Sigmoid colon (tissue), 7 donors: ENCODE measurements around the gene PIP5KL1. TPM values are rescaled to one million over a fixed set of nuclear protein-coding genes. Genes with fewer than 3 reads are reported as not detected.

ENCODE experiments used
- DNase-seq: peaks from one replicate; pipeline ENCODE4 v3.0.0-alpha.2; 2019
- H3K27ac ChIP-seq, 4 donors: fragments of 200-600 bp; sonication (generic); one replicate each; pipeline ENCODE4 v1.5.1; 2016 to 2019; ENCODE audit warnings: mild to moderate bottlenecking in 1 of 4
- H3K27me3 ChIP-seq, 3 donors: fragments of 200-600 bp; sonication (generic); one replicate each; pipeline ENCODE4 v1.5.1; 2019; ENCODE audit warnings: mild to moderate bottlenecking in 1 of 3
- H3K36me3 ChIP-seq, 4 donors: fragments of 200-600 bp; sonication (generic); one replicate each; pipeline ENCODE4 v1.5.1; 2016 to 2019
- H3K4me1 ChIP-seq, 4 donors: fragments of 200-600 bp; sonication (generic); one replicate each; pipeline ENCODE4 v1.5.1; 2017 to 2019
- H3K4me3 ChIP-seq, 4 donors: fragments of 200-600 bp; sonication (generic); one replicate each; pipeline ENCODE4 v1.5.1; 2017 to 2019; ENCODE audit warnings: mild to moderate bottlenecking in 2 of 4, moderate library complexity in 1 of 4
- H3K9me3 ChIP-seq, 4 donors: fragments of 200-600 bp in 3 of 4; sonication (generic) in 3 of 4; one replicate each; pipeline versions ENCODE4 v1.5.1 to v1.6.1; 2013 to 2019
- EP300 ChIP-seq, 4 donors: sonication (generic); formaldehyde crosslinking; IDR thresholded peaks; one replicate each; pipeline ENCODE4 v1.6.1; 2017; ENCODE audit warnings: antibody characterized with exemption in 4 of 4
- POLR2A ChIP-seq, 2 donors: fragments of 450-650 bp; IDR thresholded peaks; one replicate each; pipeline ENCODE4 v1.6.1; 2016; ENCODE audit warnings: antibody characterized with exemption in 2 of 2, mild to moderate bottlenecking in 2 of 2, moderate library complexity in 2 of 2
- POLR2AphosphoS5 ChIP-seq, 4 donors: sonication (generic); formaldehyde crosslinking; IDR thresholded peaks; one replicate each; pipeline ENCODE4 v1.6.1; 2017; ENCODE audit warnings: antibody characterized with exemption in 4 of 4
- WGBS, 2 donors: extraction: QIAGEN DNeasy Blood & Tissue Kit; methylation state at CpG; one replicate each; pipeline ENCODE4 v1.1.7; 2013; 5-methylcytosine and 5-hydroxymethylcytosine counted together
- intact Hi-C: fragments of 100-400 bp; cut with DNase I; formaldehyde crosslinking; loops from one replicate; pipeline ENCODE4 v1.15.1; 2023
- polyA plus RNA-seq, 3 donors: library from polyadenylated mRNA; stranded (reverse); fragments of 200-250 nt; gene quantifications; one replicate each; pipeline ENCODE4 v1.2.3, GENCODE V29; 2013
- total RNA-seq, 4 donors: library from RNA; depleted of rRNA; stranded (reverse); fragments of >200 nt; gene quantifications; one replicate each; pipeline ENCODE4 v1.1.0, GENCODE V29; 2016
- TF ChIP-seq, protein P1 (sequence below), 4 experiments: fragments of 450-650 bp in 3 of 4; fragments of 200-600 bp in 1 of 4; IDR thresholded peaks; one replicate each; pipeline ENCODE4 v1.5.1; 2016 to 2019; ENCODE audit warnings: antibody characterized with exemption in 4 of 4, mild to moderate bottlenecking in 3 of 4, moderate library complexity in 2 of 4
- donor health status: healthy with polysubstance abuse.
- donor health status: Bipolar disorder and iron deficiency.
- donor health status: healthy.

The PIP5KL1 gene
- total and polyA plus RNA-seq, 7 donors = 0.16 to 4.2 (median 2.1) TPM; not detected in 1

DNA sequence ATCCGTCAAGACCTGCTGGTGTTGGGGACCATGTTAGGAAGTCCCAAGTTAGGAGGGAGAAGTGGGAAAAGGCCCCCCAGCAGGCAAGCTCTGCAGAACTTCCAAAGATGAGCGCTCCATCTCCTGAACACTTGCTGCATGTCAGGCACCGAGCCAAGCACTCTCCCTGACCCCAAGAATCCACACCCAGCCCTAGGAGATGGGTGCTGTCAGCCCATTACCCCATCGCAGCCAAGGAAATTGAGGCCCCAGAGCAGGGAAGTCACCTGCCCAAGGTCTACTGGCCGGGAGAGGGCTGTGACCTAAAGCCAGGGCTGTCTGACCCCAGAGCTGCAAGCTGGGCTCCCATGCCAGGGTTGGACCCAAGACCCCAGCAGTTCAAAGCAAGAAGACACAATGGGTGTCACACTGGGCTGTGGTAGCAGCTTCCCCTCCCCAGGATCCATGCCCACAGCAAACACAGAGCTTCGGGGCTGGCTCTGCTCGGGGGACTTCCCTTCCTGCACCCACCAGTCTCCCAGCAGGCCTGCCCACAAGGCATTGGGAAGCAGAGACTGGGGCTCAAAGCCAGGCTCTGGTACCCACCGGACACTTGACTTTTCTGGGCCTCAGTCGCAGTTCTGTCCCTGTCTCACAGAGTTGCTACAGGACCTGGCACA, 36.7 kb upstream of the PIP5KL1 start:
- no peaks in the 10 kb centered on the region for H3K36me3 ChIP-seq
- 59 to 61% methylated on average over 9 of the region's 9 CpGs for WGBS, 2 donors

GRCh38 chr9:127966416-127967150, 36.0 kb upstream of the PIP5KL1 start:
- intact Hi-C loops = no loop called here
- 27 to 40% methylated on average over 8 of the region's 8 CpGs for WGBS, 2 donors
- no peak for TF ChIP-seq POLR2A (IDR thresholded peaks at IDR 0.05)
- TF ChIP-seq, protein P1, sequence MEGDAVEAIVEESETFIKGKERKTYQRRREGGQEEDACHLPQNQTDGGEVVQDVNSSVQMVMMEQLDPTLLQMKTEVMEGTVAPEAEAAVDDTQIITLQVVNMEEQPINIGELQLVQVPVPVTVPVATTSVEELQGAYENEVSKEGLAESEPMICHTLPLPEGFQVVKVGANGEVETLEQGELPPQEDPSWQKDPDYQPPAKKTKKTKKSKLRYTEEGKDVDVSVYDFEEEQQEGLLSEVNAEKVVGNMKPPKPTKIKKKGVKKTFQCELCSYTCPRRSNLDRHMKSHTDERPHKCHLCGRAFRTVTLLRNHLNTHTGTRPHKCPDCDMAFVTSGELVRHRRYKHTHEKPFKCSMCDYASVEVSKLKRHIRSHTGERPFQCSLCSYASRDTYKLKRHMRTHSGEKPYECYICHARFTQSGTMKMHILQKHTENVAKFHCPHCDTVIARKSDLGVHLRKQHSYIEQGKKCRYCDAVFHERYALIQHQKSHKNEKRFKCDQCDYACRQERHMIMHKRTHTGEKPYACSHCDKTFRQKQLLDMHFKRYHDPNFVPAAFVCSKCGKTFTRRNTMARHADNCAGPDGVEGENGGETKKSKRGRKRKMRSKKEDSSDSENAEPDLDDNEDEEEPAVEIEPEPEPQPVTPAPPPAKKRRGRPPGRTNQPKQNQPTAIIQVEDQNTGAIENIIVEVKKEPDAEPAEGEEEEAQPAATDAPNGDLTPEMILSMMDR (IDR thresholded peaks at IDR 0.05) = no peak
- TF ChIP-seq EP300 (IDR thresholded peaks at IDR 0.05) = no peak
- TF ChIP-seq POLR2AphosphoS5 (IDR thresholded peaks at IDR 0.05) = no peak
- Histone ChIP-seq H3K36me3 (no peaks in the 10 kb centered on the region), H3K4me1 (peaks cover 0 to 100% (median 99%) of the 10 kb centered on the region in 4 donors), H3K27ac (peak overlapping the region; percentile 94 to 99 (median 96)), H3K4me3 (no peak overlapping the region), H3K27me3 (no peaks in the 10 kb centered on the region), H3K9me3 (no peaks in the 10 kb centered on the region)
- peak; percentile 74 for DNase-seq

More for the DNA sequence above, 36.7 kb upstream of the PIP5KL1 start:
- peak overlapping the region; percentile 94 to 99 (median 96) for H3K27ac ChIP-seq
- TF ChIP-seq POLR2A (IDR thresholded peaks at IDR 0.05) (no peak), EP300 (IDR thresholded peaks at IDR 0.05) (no peak), POLR2AphosphoS5 (IDR thresholded peaks at IDR 0.05) (no peak)
- TF ChIP-seq, protein P1 (IDR thresholded peaks at IDR 0.05) = no peak
- DNase-seq = peak; percentile 73
- no peaks in the 10 kb centered on the region for H3K27me3 ChIP-seq
- intact Hi-C loops = no loop called here
- peaks cover 0 to 100% (median 99%) of the 10 kb centered on the region in 4 donors for H3K4me1 ChIP-seq
- no peak overlapping the region for H3K4me3 ChIP-seq
- no peaks in the 10 kb centered on the region for H3K9me3 ChIP-seq

DNA sequence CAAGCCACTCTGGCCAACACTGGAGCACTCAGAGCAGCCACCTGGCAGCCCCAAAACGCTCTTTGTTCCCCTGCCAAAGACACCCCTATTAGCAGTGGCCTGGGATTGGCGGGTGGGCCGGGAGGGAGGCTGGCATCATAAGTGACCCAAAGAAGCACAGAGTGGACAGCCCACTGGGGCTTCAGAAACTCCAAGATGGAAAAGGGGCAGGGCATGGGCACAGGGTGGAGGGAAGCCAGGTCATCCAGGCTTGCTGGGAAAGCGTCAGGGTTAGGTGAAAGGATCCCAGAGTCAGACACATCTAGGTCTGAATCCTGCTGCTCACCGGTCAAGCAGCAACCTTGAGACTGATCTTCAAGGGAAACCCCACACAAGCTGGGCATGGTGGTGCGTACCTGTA, 35.4 kb upstream of the PIP5KL1 start:
- intact Hi-C loops = no loop called here
- 30 to 60% methylated on average over 6 of the region's 6 CpGs for whole genome bisulfite sequencing, 2 donors
- H3K27me3 ChIP-seq = no peaks in the 10 kb centered on the region
- no peaks in the 10 kb centered on the region for H3K36me3 ChIP-seq
- H3K4me1 ChIP-seq = peaks cover 0 to 100% (median 99%) of the 10 kb centered on the region in 4 donors
- H3K4me3 ChIP-seq = peak overlapping the region in 1 of 4 donors; percentile 26
- H3K27ac ChIP-seq = peak overlapping the region; percentile 94 to 99 (median 96)
- no peak for DNase-seq
- no peaks in the 10 kb centered on the region for H3K9me3 ChIP-seq
- no peak for TF ChIP-seq POLR2AphosphoS5 (IDR thresholded peaks at IDR 0.05)
- no peak for TF ChIP-seq EP300 (IDR thresholded peaks at IDR 0.05)
- no peak for TF ChIP-seq POLR2A (IDR thresholded peaks at IDR 0.05)
- TF ChIP-seq, protein P1 (IDR thresholded peaks at IDR 0.05) = no peak

GRCh38 chr9:127963359-127964064, 32.9 kb upstream of the PIP5KL1 start:
- 72 to 75% methylated on average over 19 of the region's 19 CpGs for WGBS, 2 donors

More at GRCh38 chr9:127963359-127964064, 32.9 kb upstream of the PIP5KL1 start:
- TF ChIP-seq, protein P1 (IDR thresholded peaks at IDR 0.05) = peak in 1 of 4 experiments; percentile 22
- TF ChIP-seq POLR2A (IDR thresholded peaks at IDR 0.05) (no peak), POLR2AphosphoS5 (IDR thresholded peaks at IDR 0.05) (peak; percentile 68 to 86 (median 70)), EP300 (IDR thresholded peaks at IDR 0.05) (peak; percentile 38 to 75 (median 46))
- Histone ChIP-seq H3K27ac (peak overlapping the region; percentile 94 to 99 (median 96)), H3K4me3 (peak overlapping the region; percentile 5 to 23 (median 7)), H3K36me3 (no peaks in the 10 kb centered on the region), H3K4me1 (peaks cover 0 to 94% (median 88%) of the 10 kb centered on the region in 4 donors), H3K27me3 (no peaks in the 10 kb centered on the region), H3K9me3 (no peaks in the 10 kb centered on the region)
- DNase-seq = peak; percentile 91
- intact Hi-C loops = no loop called here
